ENCODE measurements around the gene NOS1.

NOS1 gene

DNA sequence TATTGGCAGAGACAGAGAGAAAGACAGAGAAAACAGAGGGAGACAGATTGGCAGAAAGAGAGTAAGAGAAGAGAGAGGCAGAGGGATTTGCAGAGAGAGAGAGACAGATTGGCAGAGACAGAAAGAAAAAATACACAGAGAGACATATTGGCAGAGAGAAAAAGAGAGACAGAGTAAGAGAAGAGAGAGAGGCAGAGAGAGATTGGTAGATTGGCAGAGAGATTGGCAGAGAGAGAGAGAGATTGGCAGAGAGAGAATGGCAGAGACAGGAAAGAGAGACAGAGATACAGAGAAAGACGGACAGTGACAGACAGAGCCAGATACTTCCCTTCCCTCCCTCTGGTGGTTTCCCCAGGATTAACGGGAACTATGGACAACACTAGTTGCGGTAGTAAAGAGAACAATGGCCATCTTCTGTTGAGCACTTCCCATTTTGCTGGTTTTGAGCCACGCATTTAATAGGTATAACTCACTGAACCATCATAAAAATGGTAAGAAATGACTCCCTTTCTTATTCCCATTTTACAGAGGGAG lies 2.6 kb upstream of the NOS1 start:
- Histone ChIP-seq H3K36me3 (ENCODE audit: insufficient read depth, low read length) (no peaks in the 10 kb centered on the region), H3K4me3 (ENCODE audit: low read depth, low read length) (no peak overlapping the region), H3K79me2 (ENCODE audit: control insufficient read depth, insufficient read depth, low read length, unreplicated experiment) (no peaks in the 10 kb centered on the region), H3K27ac (ENCODE audit: low read depth, low read length) (no peak overlapping the region), H3K4me1 (ENCODE audit: control insufficient read depth, insufficient read depth, low read length, unreplicated experiment) (no peaks in the 10 kb centered on the region), H3K27me3 (ENCODE audit: insufficient read depth, low read length) (peaks cover 66% of the 10 kb centered on the region), H2AFZ (ENCODE audit: low read length, unreplicated experiment) (no peak overlapping the region)

DNA sequence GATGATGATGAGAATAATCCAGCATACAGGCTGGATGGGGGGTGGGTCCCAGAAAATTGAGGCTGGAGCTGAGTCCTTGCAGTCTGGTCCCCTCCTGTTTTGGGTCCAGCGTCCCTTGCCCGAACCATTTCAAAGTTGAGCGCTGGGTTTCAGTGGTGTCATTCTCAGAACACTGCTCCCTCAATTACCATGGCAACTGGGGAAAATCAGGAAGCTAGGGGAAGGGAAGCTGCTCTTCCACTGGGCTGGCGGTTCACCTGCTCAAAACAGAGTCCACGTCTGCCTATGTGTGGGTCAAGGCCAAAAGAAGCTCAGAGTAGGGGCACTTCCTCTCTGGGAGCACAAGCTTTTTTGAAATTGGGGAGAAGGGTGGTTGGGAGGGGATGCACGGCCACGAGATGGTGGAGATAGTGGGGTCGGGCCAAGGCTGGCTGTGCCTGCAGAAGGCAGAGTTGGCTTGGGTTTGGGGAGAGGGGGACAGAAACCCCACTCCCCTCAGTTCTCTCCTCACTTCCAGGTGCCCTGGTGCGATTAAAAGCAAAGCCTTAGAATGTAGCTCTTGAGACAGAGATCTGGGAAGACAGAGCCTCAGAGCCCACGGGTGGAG lies 1.7 kb upstream of the NOS1 start:
- no peaks in the 10 kb centered on the region for H3K4me1 ChIP-seq (ENCODE audit: control insufficient read depth, insufficient read depth, low read length, unreplicated experiment)
- H3K4me3 ChIP-seq (ENCODE audit: low read depth, low read length) = no peak overlapping the region
- H3K79me2 ChIP-seq (ENCODE audit: control insufficient read depth, insufficient read depth, low read length, unreplicated experiment) = no peaks in the 10 kb centered on the region
- H3K27ac ChIP-seq (ENCODE audit: low read depth, low read length) = no peak overlapping the region
- H2AFZ ChIP-seq (ENCODE audit: low read length, unreplicated experiment) = no peak overlapping the region
- H3K36me3 ChIP-seq (ENCODE audit: insufficient read depth, low read length) = no peaks in the 10 kb centered on the region
- H3K27me3 ChIP-seq (ENCODE audit: insufficient read depth, low read length) = peaks cover 74% of the 10 kb centered on the region

DNA sequence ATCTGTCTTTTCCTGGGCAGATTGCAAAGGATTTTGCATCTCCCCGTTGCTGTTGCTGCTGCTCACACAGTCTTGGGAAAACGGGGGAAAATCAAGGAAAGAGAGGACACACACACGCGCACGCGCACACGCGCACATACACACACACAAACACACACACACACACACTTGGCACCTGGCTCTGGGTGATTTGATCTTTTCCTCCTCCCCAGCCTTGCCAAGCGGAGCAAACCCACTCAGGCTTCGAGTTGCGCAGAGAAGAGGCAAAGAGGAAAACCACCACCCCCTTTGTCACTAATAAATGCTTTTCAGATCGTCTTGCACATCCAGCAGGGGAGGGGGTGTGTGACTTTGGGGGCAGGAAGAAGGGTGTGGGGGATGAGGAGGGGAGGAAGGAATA lies 965 bp upstream of the NOS1 start:
- Histone ChIP-seq H3K4me1 (ENCODE audit: control insufficient read depth, insufficient read depth, low read length, unreplicated experiment) (no peaks in the 10 kb centered on the region), H3K4me3 (ENCODE audit: low read depth, low read length) (no peak overlapping the region), H2AFZ (ENCODE audit: low read length, unreplicated experiment) (no peak overlapping the region), H3K27me3 (ENCODE audit: insufficient read depth, low read length) (peaks cover 82% of the 10 kb centered on the region), H3K79me2 (ENCODE audit: control insufficient read depth, insufficient read depth, low read length, unreplicated experiment) (no peaks in the 10 kb centered on the region), H3K36me3 (ENCODE audit: insufficient read depth, low read length) (no peaks in the 10 kb centered on the region), H3K27ac (ENCODE audit: low read depth, low read length) (no peak overlapping the region)

DNA sequence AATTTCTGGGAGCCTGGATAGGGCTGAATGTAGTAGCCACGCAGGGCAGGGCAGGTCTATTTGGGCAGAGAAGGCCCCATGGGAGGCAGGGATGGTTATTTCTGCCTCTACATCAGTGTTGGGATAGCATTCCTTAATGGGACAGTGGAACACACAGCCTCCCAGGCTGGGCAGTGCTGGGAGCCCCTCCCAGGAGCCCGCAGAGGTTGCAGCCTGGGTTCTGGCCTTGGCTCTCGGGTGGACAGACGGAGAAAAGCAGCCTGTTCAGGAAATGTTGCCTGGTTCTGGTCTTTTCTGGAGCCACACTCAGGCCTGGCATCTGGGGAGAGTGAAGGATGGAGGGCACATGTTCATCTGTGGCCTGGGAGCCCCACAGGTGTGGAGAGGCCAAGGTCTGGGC lies 479 bp upstream of the NOS1 start:
- Histone ChIP-seq H3K79me2 (ENCODE audit: control insufficient read depth, insufficient read depth, low read length, unreplicated experiment) (no peaks in the 10 kb centered on the region), H3K36me3 (ENCODE audit: insufficient read depth, low read length) (no peaks in the 10 kb centered on the region), H2AFZ (ENCODE audit: low read length, unreplicated experiment) (no peak overlapping the region), H3K4me3 (ENCODE audit: low read depth, low read length) (no peak overlapping the region), H3K27ac (ENCODE audit: low read depth, low read length) (no peak overlapping the region), H3K27me3 (ENCODE audit: insufficient read depth, low read length) (peaks cover 86% of the 10 kb centered on the region), H3K4me1 (ENCODE audit: control insufficient read depth, insufficient read depth, low read length, unreplicated experiment) (no peaks in the 10 kb centered on the region)

DNA sequence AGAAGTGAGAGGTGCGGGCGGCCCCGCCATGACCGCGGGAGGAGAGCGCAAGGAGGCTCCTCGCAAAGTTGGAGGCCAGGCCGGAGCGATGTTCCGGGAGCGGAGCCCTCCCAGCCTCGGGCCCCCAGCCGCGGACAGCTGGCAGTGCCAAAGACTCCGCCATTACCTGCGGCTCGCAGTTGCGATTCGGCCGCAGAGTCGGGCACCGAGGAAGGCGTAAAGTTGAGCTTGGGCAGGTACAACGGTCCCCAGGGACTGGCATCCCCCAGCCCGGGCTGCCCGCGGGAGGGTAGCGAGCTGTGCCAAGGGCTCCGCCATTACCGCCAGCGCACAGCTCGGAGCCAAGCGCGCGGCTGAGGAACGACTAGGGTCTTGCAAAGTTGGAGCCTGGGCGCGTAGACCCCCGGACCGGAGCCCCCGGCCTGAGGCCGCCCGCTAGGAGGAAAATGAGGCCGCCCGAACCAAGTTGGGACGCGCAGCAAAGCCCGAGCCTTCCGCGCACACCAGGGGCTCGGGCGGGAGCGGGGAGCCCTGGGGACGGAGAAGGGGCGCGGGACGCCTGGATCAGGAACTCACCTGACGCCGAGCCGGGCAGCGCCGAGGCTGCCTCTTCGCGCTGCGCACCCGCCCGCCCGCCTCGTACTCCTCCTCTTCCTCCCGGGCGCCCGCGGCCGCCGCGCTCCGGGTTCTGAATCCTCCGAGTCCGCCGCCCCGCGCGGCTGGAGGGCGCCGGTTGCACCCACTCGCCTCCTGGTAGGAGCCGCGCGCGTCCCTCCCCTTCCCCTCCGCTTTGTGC lies 677 bp downstream of the NOS1 start:
- Histone ChIP-seq H3K36me3 (ENCODE audit: insufficient read depth, low read length) (no peaks in the 10 kb centered on the region), H2AFZ (ENCODE audit: low read length, unreplicated experiment) (no peak overlapping the region), H3K4me3 (ENCODE audit: low read depth, low read length) (no peak overlapping the region), H3K27me3 (ENCODE audit: insufficient read depth, low read length) (peaks cover 83% of the 10 kb centered on the region), H3K4me1 (ENCODE audit: control insufficient read depth, insufficient read depth, low read length, unreplicated experiment) (no peaks in the 10 kb centered on the region), H3K27ac (ENCODE audit: low read depth, low read length) (no peak overlapping the region), H3K79me2 (ENCODE audit: control insufficient read depth, insufficient read depth, low read length, unreplicated experiment) (no peaks in the 10 kb centered on the region)

DNA sequence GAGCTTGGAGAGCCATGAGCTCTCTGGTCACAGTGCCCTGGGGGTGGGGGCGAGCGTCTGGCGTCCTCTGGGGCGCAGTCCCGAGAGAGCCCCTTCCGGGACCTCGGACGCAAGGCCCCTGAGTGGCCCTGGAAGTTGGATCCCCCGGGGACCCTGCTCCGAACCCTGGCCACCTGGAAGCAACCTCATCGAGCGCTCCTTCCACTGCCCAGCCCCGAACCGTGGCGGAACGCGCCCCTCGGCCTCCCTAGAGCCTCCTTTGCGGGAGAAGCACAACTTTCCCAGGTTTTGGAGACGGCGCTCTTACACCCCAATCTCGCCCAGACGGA lies 1.2 kb downstream of the NOS1 start:
- H3K4me3 ChIP-seq (ENCODE audit: low read depth, low read length) = no peak overlapping the region
- no peak overlapping the region for H2AFZ ChIP-seq (ENCODE audit: low read length, unreplicated experiment)
- H3K4me1 ChIP-seq (ENCODE audit: control insufficient read depth, insufficient read depth, low read length, unreplicated experiment) = no peaks in the 10 kb centered on the region
- H3K36me3 ChIP-seq (ENCODE audit: insufficient read depth, low read length) = no peaks in the 10 kb centered on the region
- peaks cover 77% of the 10 kb centered on the region for H3K27me3 ChIP-seq (ENCODE audit: insufficient read depth, low read length)
- no peaks in the 10 kb centered on the region for H3K79me2 ChIP-seq (ENCODE audit: control insufficient read depth, insufficient read depth, low read length, unreplicated experiment)
- no peak overlapping the region for H3K27ac ChIP-seq (ENCODE audit: low read depth, low read length)

DNA sequence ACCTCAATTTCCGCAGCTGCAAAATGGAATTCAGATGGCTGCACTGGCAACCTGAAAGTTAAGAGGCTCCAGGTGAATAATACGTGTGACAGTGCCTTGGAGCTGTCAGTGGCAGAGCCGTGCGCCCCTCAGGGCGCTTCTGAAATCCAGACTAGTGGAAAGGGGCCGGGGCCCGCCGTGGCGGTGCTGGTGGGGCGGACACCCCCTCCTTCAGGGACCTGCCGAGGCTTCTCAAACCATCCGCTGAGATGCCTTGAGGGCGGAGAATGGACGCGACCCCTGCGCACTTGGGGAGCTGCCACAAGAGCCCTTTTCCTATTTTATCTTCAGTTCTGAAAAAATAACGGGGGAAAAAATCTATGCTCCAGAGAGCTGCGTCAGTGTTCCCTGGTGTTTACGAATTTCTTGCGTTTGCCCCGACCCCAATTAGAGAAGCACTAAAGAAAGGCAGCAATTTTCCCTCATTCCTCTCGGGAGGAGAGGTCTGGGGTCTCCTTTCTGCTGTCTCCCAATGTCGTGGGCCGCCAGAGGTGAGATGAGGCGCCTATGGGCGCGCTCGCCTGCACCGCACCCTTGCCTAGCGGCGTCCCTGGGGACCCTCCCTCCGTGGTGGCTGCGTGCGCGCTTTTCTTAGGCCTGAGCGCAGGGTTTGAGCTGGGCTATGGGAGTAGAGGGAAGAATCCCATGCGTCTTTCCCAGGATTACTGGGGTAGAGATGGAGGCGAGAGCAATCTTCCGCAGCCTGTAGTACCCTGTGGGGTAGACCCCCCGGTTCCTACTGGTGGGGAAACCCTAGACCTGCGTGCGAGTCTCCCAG lies 2.2 kb downstream of the NOS1 start:
- H3K79me2 ChIP-seq (ENCODE audit: control insufficient read depth, insufficient read depth, low read length, unreplicated experiment) = no peaks in the 10 kb centered on the region
- H3K36me3 ChIP-seq (ENCODE audit: insufficient read depth, low read length) = no peaks in the 10 kb centered on the region
- H3K27ac ChIP-seq (ENCODE audit: low read depth, low read length) = no peak overlapping the region
- H3K4me1 ChIP-seq (ENCODE audit: control insufficient read depth, insufficient read depth, low read length, unreplicated experiment) = no peaks in the 10 kb centered on the region
- H2AFZ ChIP-seq (ENCODE audit: low read length, unreplicated experiment) = no peak overlapping the region
- H3K4me3 ChIP-seq (ENCODE audit: low read depth, low read length) = no peak overlapping the region
- peaks cover 69% of the 10 kb centered on the region for H3K27me3 ChIP-seq (ENCODE audit: insufficient read depth, low read length)

DNA sequence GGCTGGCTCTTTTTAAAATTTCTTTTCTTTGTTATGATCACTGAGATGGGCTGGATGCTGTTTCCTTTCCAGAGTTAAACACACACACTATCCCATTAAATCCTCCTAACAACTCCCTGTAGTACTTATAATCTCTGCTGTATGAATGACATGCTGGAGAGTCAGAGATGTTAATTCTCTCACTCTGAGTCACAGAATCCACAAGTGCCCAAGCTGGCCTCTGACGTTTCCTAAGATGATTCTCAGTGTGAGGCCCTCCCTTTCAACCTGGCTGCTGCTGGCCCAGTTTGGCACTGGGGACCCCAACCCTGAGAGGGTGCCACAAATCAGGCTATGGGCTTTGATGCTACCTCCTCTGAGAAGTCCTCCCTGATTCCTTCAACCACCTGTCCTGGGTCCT lies 5.4 kb downstream of the NOS1 start:
- Histone ChIP-seq H2AFZ (ENCODE audit: low read length, unreplicated experiment) (no peak overlapping the region), H3K36me3 (ENCODE audit: insufficient read depth, low read length) (no peaks in the 10 kb centered on the region), H3K79me2 (ENCODE audit: control insufficient read depth, insufficient read depth, low read length, unreplicated experiment) (no peaks in the 10 kb centered on the region), H3K4me3 (ENCODE audit: low read depth, low read length) (no peak overlapping the region), H3K4me1 (ENCODE audit: control insufficient read depth, insufficient read depth, low read length, unreplicated experiment) (no peaks in the 10 kb centered on the region), H3K27ac (ENCODE audit: low read depth, low read length) (no peak overlapping the region), H3K27me3 (ENCODE audit: insufficient read depth, low read length) (peaks cover 38% of the 10 kb centered on the region)

DNA sequence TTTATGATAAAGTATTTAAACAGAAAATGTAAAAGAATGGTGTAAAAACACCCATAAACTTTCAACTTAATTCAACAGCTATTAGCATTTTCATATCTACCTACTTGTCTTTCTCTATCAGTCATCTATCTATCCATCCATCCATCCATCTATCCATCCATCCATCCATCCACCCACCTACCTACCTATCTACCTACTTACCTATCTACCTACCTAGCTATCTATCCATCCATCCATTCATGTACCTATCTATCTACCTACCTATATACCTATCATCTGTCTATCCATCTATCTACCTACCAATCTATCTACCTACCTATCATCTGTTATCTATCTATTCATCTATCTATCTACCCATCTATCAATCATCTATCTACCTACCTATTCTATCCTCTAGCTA lies 8.5 kb downstream of the NOS1 start:
- Histone ChIP-seq H3K36me3 (ENCODE audit: insufficient read depth, low read length) (no peaks in the 10 kb centered on the region), H3K79me2 (ENCODE audit: control insufficient read depth, insufficient read depth, low read length, unreplicated experiment) (no peaks in the 10 kb centered on the region), H3K4me3 (ENCODE audit: low read depth, low read length) (no peak overlapping the region), H2AFZ (ENCODE audit: low read length, unreplicated experiment) (no peak overlapping the region), H3K27me3 (ENCODE audit: insufficient read depth, low read length) (peaks cover 8% of the 10 kb centered on the region), H3K4me1 (ENCODE audit: control insufficient read depth, insufficient read depth, low read length, unreplicated experiment) (no peaks in the 10 kb centered on the region), H3K27ac (ENCODE audit: low read depth, low read length) (no peak overlapping the region)

DNA sequence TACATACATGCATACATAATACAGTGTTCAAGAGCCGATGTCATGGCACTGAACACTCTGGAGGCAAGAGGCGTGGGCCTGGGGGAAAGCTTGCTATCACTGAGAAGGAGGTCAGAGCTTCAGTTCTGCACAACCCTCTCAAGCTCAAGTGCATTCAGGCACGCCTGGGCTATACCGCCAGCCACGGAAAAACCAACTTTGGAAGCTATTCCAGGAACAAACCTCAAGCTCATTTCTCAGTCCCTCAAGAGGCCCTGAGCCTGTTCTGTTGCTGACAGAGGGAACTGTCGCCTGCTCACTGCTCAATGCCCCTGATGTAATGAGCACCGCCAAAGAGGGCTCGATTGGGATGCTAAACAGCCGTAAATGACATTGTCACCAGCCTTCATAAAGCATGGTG lies 9.2 kb downstream of the NOS1 start:
- Histone ChIP-seq H3K4me3 (ENCODE audit: low read depth, low read length) (no peak overlapping the region), H3K27ac (ENCODE audit: low read depth, low read length) (no peak overlapping the region), H3K79me2 (ENCODE audit: control insufficient read depth, insufficient read depth, low read length, unreplicated experiment) (no peaks in the 10 kb centered on the region), H3K36me3 (ENCODE audit: insufficient read depth, low read length) (no peaks in the 10 kb centered on the region), H3K27me3 (ENCODE audit: insufficient read depth, low read length) (peaks cover 2% of the 10 kb centered on the region; the same call in 1 of the 2 replicates), H3K4me1 (ENCODE audit: control insufficient read depth, insufficient read depth, low read length, unreplicated experiment) (no peaks in the 10 kb centered on the region), H2AFZ (ENCODE audit: low read length, unreplicated experiment) (no peak overlapping the region)
